Chondrocyte (in vitro differentiated cells): ENCODE measurements around the gene ELL2. TPM values are rescaled to one million over a fixed set of nuclear protein-coding genes. Genes with fewer than 3 reads are reported as not detected.

Experiments
- DNase-seq: peaks from one replicate; pipeline ENCODE4 v3.0.0; 2021; ENCODE audit warnings: mixed read lengths, low spot score
- H3K27ac Mint-ChIP-seq: one replicate; pipeline ENCODE4 v1.8.0; 2021; ENCODE audit warnings: mild to moderate bottlenecking, moderate library complexity, mixed read lengths; ENCODE audit not compliant: unreplicated experiment
- H3K27me3 Mint-ChIP-seq: 2 replicates; pipeline ENCODE4 v1.8.0; 2021; ENCODE audit warnings: low read depth, mixed read lengths
- H3K36me3 Mint-ChIP-seq: 2 replicates; pipeline ENCODE4 v1.8.0; 2021; ENCODE audit warnings: low read depth, mixed read lengths
- H3K4me1 Mint-ChIP-seq: 2 replicates; pipeline ENCODE4 v1.8.0; 2021; ENCODE audit warnings: low read depth, mild to moderate bottlenecking, mixed read lengths
- H3K4me3 Mint-ChIP-seq: one replicate; pipeline ENCODE4 v1.8.0; 2021; ENCODE audit warnings: mild to moderate bottlenecking, moderate library complexity, mixed read lengths; ENCODE audit not compliant: unreplicated experiment
- H3K9me3 Mint-ChIP-seq: 2 replicates; pipeline ENCODE4 v1.8.0; 2021; ENCODE audit warnings: low read depth, mixed read lengths
- CTCF ChIP-seq: fragments of 200-600 bp; sonication (generic); IDR thresholded peaks from 2 replicates; pipeline ENCODE4 v1.5.0; 2021; ENCODE audit warnings: antibody characterized with exemption, mild to moderate bottlenecking, moderate library complexity
- total RNA-seq: library from RNA; stranded (reverse); gene quantifications from 3 replicates; pipeline ENCODE4 v1.2.1, GENCODE V29; 2021

Gene ELL2
- total RNA-seq, 1 donor from 2014 or later, result 51.7 TPM

DNA sequence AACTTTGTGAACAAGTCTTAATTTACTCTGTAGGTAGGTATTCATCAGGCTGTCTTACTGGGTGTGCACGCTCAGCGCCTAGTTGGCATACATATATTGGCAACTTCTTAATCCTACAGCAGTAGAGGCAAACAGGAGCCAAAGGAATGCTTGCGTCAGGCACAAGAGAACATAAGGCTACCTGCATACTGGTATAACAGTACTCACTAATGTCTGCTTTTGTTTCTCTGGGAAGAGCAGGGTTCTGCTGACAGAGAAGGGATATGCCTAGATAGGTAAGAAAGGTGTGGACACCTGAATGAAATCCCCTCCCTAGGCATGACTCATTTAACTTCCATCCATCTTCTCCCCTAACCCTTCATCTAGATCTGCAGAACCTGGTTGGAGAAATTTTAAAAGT is 40.1 kb downstream of the ELL2 start:
- Mint-ChIP-seq H3K27ac (no peak overlapping the region), H3K4me3 (no peak overlapping the region), H3K27me3 (no peaks in the 10 kb centered on the region), H3K36me3 (peaks cover 3% of the 10 kb centered on the region), H3K4me1 (peaks cover 28% of the 10 kb centered on the region), H3K9me3 (no peaks in the 10 kb centered on the region)
- DNase-seq, result no peak
- TF ChIP-seq CTCF, result no peak

GRCh38 chr5:95920822-95921221 is 40.8 kb downstream of the ELL2 start:
- Mint-ChIP-seq H3K36me3 (peaks cover 3% of the 10 kb centered on the region), H3K4me1 (peaks cover 35% of the 10 kb centered on the region), H3K27me3 (no peaks in the 10 kb centered on the region), H3K4me3 (no peak overlapping the region), H3K27ac (no peak overlapping the region), H3K9me3 (no peaks in the 10 kb centered on the region)
- no peak for DNase-seq
- no peak for TF ChIP-seq CTCF

DNA sequence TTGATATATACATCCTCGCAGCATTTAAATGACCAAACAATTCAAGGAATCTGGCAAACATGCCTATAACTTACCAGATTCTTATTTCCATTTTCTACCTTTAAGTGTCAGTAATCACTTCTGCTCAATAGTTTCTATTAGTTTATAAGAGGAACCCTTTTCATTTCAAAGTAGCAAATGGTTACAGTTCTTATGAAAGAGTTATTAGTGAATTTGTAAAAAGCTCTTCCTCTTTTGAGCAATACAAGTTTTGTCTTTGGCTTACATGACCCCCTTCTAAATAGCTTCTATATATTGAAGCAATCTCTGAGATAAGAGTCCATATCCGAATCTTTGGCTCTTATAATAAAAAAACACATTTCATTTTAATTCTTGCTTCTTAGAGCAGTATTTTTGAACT is 42.0 kb downstream of the ELL2 start:
- H3K9me3 Mint-ChIP-seq, result no peaks in the 10 kb centered on the region
- peaks cover 4% of the 10 kb centered on the region for H3K36me3 Mint-ChIP-seq
- H3K27ac Mint-ChIP-seq, result no peak overlapping the region
- no peaks in the 10 kb centered on the region for H3K27me3 Mint-ChIP-seq
- no peak overlapping the region for H3K4me3 Mint-ChIP-seq
- no peak for TF ChIP-seq CTCF
- DNase-seq, result no peak
- H3K4me1 Mint-ChIP-seq, result peaks cover 32% of the 10 kb centered on the region

- no peak for DNase-seq
- no peak overlapping the region for H3K4me3 Mint-ChIP-seq
- H3K27ac Mint-ChIP-seq, result no peak overlapping the region
- peaks cover 22% of the 10 kb centered on the region for H3K4me1 Mint-ChIP-seq
- H3K27me3 Mint-ChIP-seq, result no peaks in the 10 kb centered on the region
- no peaks in the 10 kb centered on the region for H3K9me3 Mint-ChIP-seq
- peaks cover 5% of the 10 kb centered on the region for H3K36me3 Mint-ChIP-seq
- TF ChIP-seq CTCF, result no peak
Observed at GRCh38 chr5:95918421-95919006, 43.1 kb downstream of the ELL2 start.

DNA sequence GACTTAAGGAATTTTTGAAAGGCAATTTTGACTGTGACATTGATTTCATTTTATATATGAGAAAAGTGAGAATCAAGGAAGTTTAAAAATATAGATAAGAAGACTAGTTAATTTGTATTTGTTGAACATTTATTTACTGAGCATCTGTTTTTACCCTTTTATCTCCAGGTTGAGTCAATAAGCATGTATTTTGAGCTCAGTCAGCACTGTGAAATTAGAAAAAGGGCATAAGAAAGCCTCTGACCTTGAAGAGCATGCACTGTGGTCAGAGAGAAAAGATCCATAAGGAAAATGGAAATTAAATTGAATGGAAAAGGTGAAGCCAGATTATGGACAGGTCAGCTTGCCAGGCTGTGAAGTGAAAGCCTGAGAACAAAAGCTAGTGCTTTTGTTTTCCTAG is 44.4 kb downstream of the ELL2 start:
- Mint-ChIP-seq H3K4me1 (peaks cover 21% of the 10 kb centered on the region), H3K27ac (no peak overlapping the region), H3K36me3 (peaks cover 10% of the 10 kb centered on the region), H3K27me3 (no peaks in the 10 kb centered on the region), H3K9me3 (no peaks in the 10 kb centered on the region), H3K4me3 (no peak overlapping the region)
- no peak for DNase-seq
- TF ChIP-seq CTCF, result no peak
